BLaER1 treated with 17β-estradiol and CSF1 and Interleukin-3, amounts not matched to agents 10 nM and 100 nM (cell line): ENCODE data around the gene GRIP2.

Experiments used
- H3K27ac ChIP-seq, 11 experiments: shearing (Covaris generic); formaldehyde crosslinking; 2 replicates each; pipeline ENCODE4 v1.8.1; 2022
- H3K27me3 ChIP-seq, 11 experiments: shearing (Covaris generic); formaldehyde crosslinking; 2 replicates each; pipeline ENCODE4 v1.8.1; 2022
- H3K36me3 ChIP-seq, 11 experiments: shearing (Covaris generic); formaldehyde crosslinking; 2 replicates each; pipeline ENCODE4 v1.8.1; 2022
- H3K4me1 ChIP-seq, 10 experiments: shearing (Covaris generic); formaldehyde crosslinking; 2 replicates each; pipeline ENCODE4 v1.8.1; 2022
- H3K4me2 ChIP-seq, 11 experiments: shearing (Covaris generic); formaldehyde crosslinking; 2 replicates each; pipeline ENCODE4 v1.8.1; 2022
- H3K4me3 ChIP-seq, 10 experiments: shearing (Covaris generic); formaldehyde crosslinking; 2 replicates each; pipeline ENCODE4 v1.8.1; 2022
- H3K9ac ChIP-seq, 11 experiments: shearing (Covaris generic); formaldehyde crosslinking; 2 replicates each; pipeline ENCODE4 v1.8.1; 2022
- H3K9me3 ChIP-seq, 11 experiments: shearing (Covaris generic); formaldehyde crosslinking; replicated peaks in 1 of 11; 2 replicates each; pipeline ENCODE4 v1.8.1; 2022
- H4K20me1 ChIP-seq, 11 experiments: shearing (Covaris generic); formaldehyde crosslinking; 2 replicates each; pipeline ENCODE4 v1.8.1; 2022
- Cebpa-rat ChIP-seq, 11 experiments: shearing (Covaris generic); IDR thresholded peaks; 2 replicates each; pipeline ENCODE4 v1.8.1; 2022

The GRIP2 gene

DNA sequence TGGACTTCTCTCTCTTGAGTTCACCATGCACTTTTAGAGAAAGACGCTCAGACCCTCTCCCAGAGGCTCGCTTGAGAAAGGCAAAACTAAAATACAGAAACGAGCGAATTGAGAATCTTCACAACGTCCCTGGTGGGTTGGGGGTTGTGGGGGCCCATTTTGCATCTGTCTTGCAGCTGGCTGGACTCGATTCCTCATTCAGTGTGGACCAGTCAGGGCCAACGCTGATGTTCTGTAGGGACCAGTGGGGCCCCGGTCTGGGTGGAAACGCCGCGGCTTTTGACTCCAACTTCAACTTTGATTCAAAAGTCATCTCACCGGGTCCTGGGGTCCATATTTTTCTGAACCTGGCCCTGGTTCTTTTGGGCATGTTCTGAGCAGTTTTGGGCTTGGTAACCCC, 69.7 kb downstream of the GRIP2 start:
- Histone ChIP-seq H3K27me3 (peaks cover 0 to 63% (median 8%) of the 10 kb centered on the region in 11 experiments; a peak in 11 of 22 replicates), H3K4me3 (no peak overlapping the region), H3K9ac (peak overlapping the region in 2 of 11 experiments; percentile 4 to 48; a peak in 2 of 22 replicates), H3K9me3 (no peaks in the 10 kb centered on the region), H3K36me3 (peaks cover 61 to 100% (median 92%) of the 10 kb centered on the region in 11 experiments), H4K20me1 (peaks cover 16 to 100% (median 94%) of the 10 kb centered on the region in 11 experiments; a peak in 21 of 22 replicates), H3K4me2 (no peak overlapping the region), H3K4me1 (peaks cover 16 to 24% (median 19%) of the 10 kb centered on the region in 10 experiments), H3K27ac (no peak overlapping the region)
- TF ChIP-seq Cebpa-rat (IDR thresholded peaks at IDR 0.05): no peak

- H3K27ac ChIP-seq: no peak overlapping the region
- no peak overlapping the region for H3K4me3 ChIP-seq
- H3K36me3 ChIP-seq: peaks cover 60 to 100% (median 92%) of the 10 kb centered on the region in 11 experiments
- peaks cover 16 to 100% (median 94%) of the 10 kb centered on the region in 11 experiments; a peak in 21 of 22 replicates for H4K20me1 ChIP-seq
- H3K4me1 ChIP-seq: peaks cover 16 to 24% (median 19%) of the 10 kb centered on the region in 10 experiments
- no peaks in the 10 kb centered on the region for H3K9me3 ChIP-seq
- H3K4me2 ChIP-seq: no peak overlapping the region
- TF ChIP-seq Cebpa-rat (IDR thresholded peaks at IDR 0.05): no peak
- no peak overlapping the region for H3K9ac ChIP-seq
- peaks cover 0 to 45% (median 7%) of the 10 kb centered on the region in 11 experiments; a peak in 11 of 22 replicates for H3K27me3 ChIP-seq
Observed at GRCh38 chr3:14468621-14468981, 71.5 kb downstream of the GRIP2 start.

GRCh38 chr3:14467814-14468620, 72.1 kb downstream of the GRIP2 start:
- Histone ChIP-seq H3K27ac (no peak overlapping the region), H3K9me3 (no peaks in the 10 kb centered on the region), H3K9ac (no peak overlapping the region), H3K4me2 (no peak overlapping the region), H3K4me3 (no peak overlapping the region), H3K27me3 (peaks cover 0 to 40% (median 1%) of the 10 kb centered on the region in 11 experiments; a peak in 10 of 22 replicates), H4K20me1 (peaks cover 16 to 100% (median 94%) of the 10 kb centered on the region in 11 experiments; a peak in 21 of 22 replicates), H3K36me3 (peaks cover 60 to 100% (median 92%) of the 10 kb centered on the region in 11 experiments), H3K4me1 (peaks cover 16 to 27% (median 24%) of the 10 kb centered on the region in 10 experiments)
- TF ChIP-seq Cebpa-rat (IDR thresholded peaks at IDR 0.05): no peak

DNA sequence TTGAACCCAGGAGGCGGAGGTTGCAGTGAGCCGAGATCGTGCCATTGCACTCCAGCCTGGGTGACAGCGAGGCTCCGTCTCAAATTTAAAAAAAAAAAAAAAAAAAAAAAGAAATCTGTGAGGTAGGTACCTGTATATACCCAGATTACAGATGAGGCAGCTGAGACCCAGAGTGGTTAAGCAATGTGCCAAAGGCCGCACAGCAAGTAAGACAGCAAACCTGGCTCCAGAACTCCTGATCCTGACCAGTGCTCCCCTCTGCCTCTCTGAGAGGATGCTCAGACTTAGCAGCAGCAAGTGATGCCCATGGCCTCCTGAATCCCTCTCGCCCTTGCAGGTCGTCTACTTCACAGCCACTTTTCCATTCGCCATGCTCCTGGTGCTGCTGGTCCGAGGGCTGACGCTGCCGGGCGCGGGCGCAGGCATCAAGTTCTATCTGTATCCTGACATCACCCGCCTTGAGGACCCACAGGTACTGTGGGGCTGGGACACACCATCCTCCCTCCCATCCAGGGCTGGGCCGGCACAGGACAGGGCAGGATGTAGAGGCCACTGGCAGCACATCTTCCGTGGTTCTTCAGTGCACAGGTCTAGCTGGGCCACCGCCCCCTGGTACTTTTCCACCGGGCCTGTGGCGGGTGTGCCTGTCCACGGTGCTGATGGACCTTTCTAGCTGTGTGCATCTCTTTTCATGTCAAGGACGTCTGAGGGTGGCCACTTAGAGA, 73.8 kb downstream of the GRIP2 start:
- peaks cover 0 to 26% (median 0%) of the 10 kb centered on the region in 11 experiments; a peak in 9 of 22 replicates for H3K27me3 ChIP-seq
- no peaks in the 10 kb centered on the region for H3K9me3 ChIP-seq
- peaks cover 7 to 100% (median 92%) of the 10 kb centered on the region in 11 experiments; a peak in 21 of 22 replicates for H4K20me1 ChIP-seq
- TF ChIP-seq Cebpa-rat (IDR thresholded peaks at IDR 0.05): no peak
- H3K27ac ChIP-seq: no peak overlapping the region
- H3K9ac ChIP-seq: no peak overlapping the region
- peaks cover 59 to 100% (median 91%) of the 10 kb centered on the region in 11 experiments for H3K36me3 ChIP-seq
- peaks cover 5 to 27% (median 24%) of the 10 kb centered on the region in 10 experiments; a peak in 19 of 20 replicates for H3K4me1 ChIP-seq
- no peak overlapping the region for H3K4me3 ChIP-seq
- no peak overlapping the region for H3K4me2 ChIP-seq

GRCh38 chr3:14465425-14465824, 74.7 kb downstream of the GRIP2 start:
- Histone ChIP-seq H3K4me2 (no peak overlapping the region), H3K4me3 (no peak overlapping the region), H4K20me1 (peaks cover 1 to 100% (median 91%) of the 10 kb centered on the region in 11 experiments; a peak in 21 of 22 replicates), H3K9me3 (no peaks in the 10 kb centered on the region), H3K4me1 (peaks cover 10 to 32% (median 26%) of the 10 kb centered on the region in 10 experiments; a peak in 19 of 20 replicates), H3K9ac (no peak overlapping the region), H3K27me3 (peaks cover 0 to 18% (median 0%) of the 10 kb centered on the region in 11 experiments; a peak in 6 of 22 replicates), H3K36me3 (peaks cover 62 to 100% (median 91%) of the 10 kb centered on the region in 11 experiments), H3K27ac (no peak overlapping the region)
- TF ChIP-seq Cebpa-rat (IDR thresholded peaks at IDR 0.05): no peak

DNA sequence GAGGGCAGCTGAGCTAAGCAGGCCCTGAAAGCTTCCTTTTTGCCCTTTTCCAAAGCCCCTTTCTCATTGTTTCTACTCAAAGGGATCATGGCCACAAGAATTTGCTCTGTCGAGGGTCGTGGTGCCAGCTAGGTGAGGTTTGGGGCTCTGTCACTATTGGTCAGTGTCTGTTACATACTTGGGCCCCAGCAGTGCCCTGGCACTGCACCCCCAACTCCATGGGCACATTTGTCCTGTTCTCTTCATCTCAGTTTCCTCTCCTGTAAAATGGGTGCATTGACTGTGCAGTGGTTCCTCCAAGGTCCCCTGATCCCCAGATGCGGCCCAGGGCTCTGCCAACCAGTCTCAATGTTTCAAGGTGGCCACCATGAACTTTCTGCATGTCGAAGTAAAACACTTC, 75.6 kb downstream of the GRIP2 start:
- TF ChIP-seq Cebpa-rat (IDR thresholded peaks at IDR 0.05): no peak
- Histone ChIP-seq H3K4me3 (no peak overlapping the region), H3K9ac (no peak overlapping the region), H3K9me3 (no peaks in the 10 kb centered on the region), H3K27me3 (peaks cover 0 to 9% (median 0%) of the 10 kb centered on the region in 11 experiments; a peak in 6 of 22 replicates), H3K27ac (no peak overlapping the region), H3K4me1 (peaks cover 12 to 32% (median 26%) of the 10 kb centered on the region in 10 experiments; a peak in 19 of 20 replicates), H3K36me3 (peaks cover 62 to 100% (median 93%) of the 10 kb centered on the region in 11 experiments), H3K4me2 (no peak overlapping the region), H4K20me1 (peaks cover 0 to 100% (median 84%) of the 10 kb centered on the region in 11 experiments; a peak in 20 of 22 replicates)

GRCh38 chr3:14464141-14464465, 76.0 kb downstream of the GRIP2 start:
- peaks cover 0 to 4% (median 0%) of the 10 kb centered on the region in 11 experiments; a peak in 3 of 22 replicates for H3K27me3 ChIP-seq
- no peak overlapping the region for H3K27ac ChIP-seq
- H3K4me1 ChIP-seq: peaks cover 12 to 32% (median 26%) of the 10 kb centered on the region in 10 experiments; a peak in 19 of 20 replicates
- peaks cover 62 to 100% (median 93%) of the 10 kb centered on the region in 11 experiments for H3K36me3 ChIP-seq
- peaks cover 0 to 100% (median 80%) of the 10 kb centered on the region in 11 experiments; a peak in 20 of 22 replicates for H4K20me1 ChIP-seq
- no peak overlapping the region for H3K9ac ChIP-seq
- no peak overlapping the region for H3K4me2 ChIP-seq
- no peak overlapping the region for H3K4me3 ChIP-seq
- no peaks in the 10 kb centered on the region for H3K9me3 ChIP-seq
- no peak for TF ChIP-seq Cebpa-rat (IDR thresholded peaks at IDR 0.05)

DNA sequence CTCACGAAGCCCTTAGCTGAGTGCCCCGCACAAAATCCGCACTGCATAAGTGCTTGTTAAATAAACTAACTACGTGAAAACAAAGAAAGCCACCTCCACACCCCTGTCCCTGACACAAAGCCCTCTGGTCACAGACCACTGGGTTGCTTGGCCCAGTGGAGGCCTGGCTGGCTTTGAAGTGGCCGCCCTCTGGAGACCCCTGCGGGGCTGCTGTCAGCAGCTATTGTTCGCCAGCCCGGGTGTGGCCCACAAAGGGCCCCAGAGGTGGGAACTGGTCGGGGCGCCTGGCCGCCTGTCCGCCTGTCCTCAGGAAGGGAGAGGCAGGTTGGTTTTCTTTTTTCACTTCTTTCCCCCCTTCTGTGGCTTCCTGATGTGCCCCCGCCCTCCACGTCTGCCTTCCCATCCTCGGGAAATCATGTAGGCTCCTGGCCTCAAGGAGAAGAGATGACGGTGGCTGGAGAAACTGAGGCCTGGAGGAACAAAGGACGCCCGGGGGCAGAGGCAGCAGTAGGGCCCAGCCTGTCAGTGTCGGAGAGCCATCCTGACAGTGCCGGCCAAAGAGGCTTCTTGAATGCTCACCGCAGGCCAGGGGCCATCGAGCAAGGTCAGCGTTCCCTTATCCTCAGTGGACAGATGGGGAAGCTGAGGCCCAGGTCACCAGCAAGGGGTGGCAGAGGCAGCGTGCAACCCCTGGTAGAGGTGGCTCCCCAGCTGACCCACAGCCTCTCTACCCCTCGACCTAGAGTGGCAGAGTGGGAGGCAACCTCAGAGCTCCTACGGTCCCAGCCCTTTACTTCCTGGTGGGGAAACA, 76.6 kb downstream of the GRIP2 start:
- no peaks in the 10 kb centered on the region for H3K27me3 ChIP-seq
- peaks cover 0 to 100% (median 76%) of the 10 kb centered on the region in 11 experiments; a peak in 20 of 22 replicates for H4K20me1 ChIP-seq
- H3K36me3 ChIP-seq: peaks cover 61 to 100% (median 93%) of the 10 kb centered on the region in 11 experiments
- no peaks in the 10 kb centered on the region for H3K9me3 ChIP-seq
- no peak overlapping the region for H3K4me3 ChIP-seq
- H3K27ac ChIP-seq: no peak overlapping the region
- peak overlapping the region in 7 of 11 experiments; percentile 23 to 63 (median 53); a peak in 12 of 22 replicates for H3K4me2 ChIP-seq
- H3K9ac ChIP-seq: peak overlapping the region in 3 of 11 experiments; percentile 16 to 44 (median 24); a peak in 3 of 22 replicates
- TF ChIP-seq Cebpa-rat (IDR thresholded peaks at IDR 0.05): no peak
- peaks cover 12 to 32% (median 26%) of the 10 kb centered on the region in 10 experiments; a peak in 19 of 20 replicates for H3K4me1 ChIP-seq
